Small intestine (tissue), 7 donors: Measurements from ENCODE around the gene GOSR2. TPM values are rescaled to one million over a fixed set of nuclear protein-coding genes. Genes with fewer than 3 reads are reported as not detected.

Experiments used
- DNase-seq, 2 donors: peaks; one replicate each; pipeline versions ENCODE4 v3.0.0 to v3.0.0-alpha.2; 2013
- FAIRE-seq: peaks from 2 replicates; lab custom pipeline; 2012; peaks lifted over from hg19 to GRCh38; lab: Jason Lieb, UNC
- H3K27ac ChIP-seq, 3 donors: one replicate each; pipeline ENCODE4 v1.5.1; 2013; ENCODE audit warnings: low read length in 2 of 3, mild to moderate bottlenecking in 2 of 3, control low read depth in 1 of 3, inconsistent platforms in 1 of 3, low read depth in 1 of 3, moderate library complexity in 1 of 3
- H3K27me3 ChIP-seq, 3 donors: one replicate each; pipeline ENCODE4 v1.6.1; 2013; ENCODE audit warnings: low read length in 3 of 3, inconsistent platforms in 1 of 3; ENCODE audit not compliant: control insufficient read depth in 3 of 3, insufficient read depth in 3 of 3
- H3K36me3 ChIP-seq, 3 donors: one replicate each; pipeline ENCODE4 v1.6.1; 2013; ENCODE audit warnings: low read length in 3 of 3, inconsistent platforms in 1 of 3, low read depth in 1 of 3, mild to moderate bottlenecking in 1 of 3, moderate library complexity in 1 of 3; ENCODE audit not compliant: control insufficient read depth in 3 of 3, insufficient read depth in 2 of 3
- H3K4me1 ChIP-seq, 3 donors: one replicate each; pipeline ENCODE4 v1.6.1; 2013; ENCODE audit warnings: low read length in 2 of 3, inconsistent platforms in 1 of 3, low read depth in 1 of 3, mild to moderate bottlenecking in 1 of 3, moderate library complexity in 1 of 3; ENCODE audit not compliant: control insufficient read depth in 3 of 3, insufficient read depth in 2 of 3
- H3K4me3 ChIP-seq, 3 donors: one replicate each; pipeline ENCODE4 v1.5.1; 2013; ENCODE audit warnings: low read length in 3 of 3, control low read depth in 1 of 3, inconsistent platforms in 1 of 3, low read depth in 1 of 3, mild to moderate bottlenecking in 1 of 3, moderate library complexity in 1 of 3
- H3K9me3 ChIP-seq, 2 donors: one replicate each; pipeline ENCODE4 v1.6.1; 2013; ENCODE audit warnings: low read depth in 1 of 2, low read length in 1 of 2; ENCODE audit not compliant: control insufficient read depth in 2 of 2, insufficient read depth in 1 of 2
- whole genome bisulfite sequencing, 3 donors: extraction: QIAGEN DNeasy Blood & Tissue Kit; methylation state at CpG; one replicate each; pipeline ENCODE4 v1.1.7; 2013; 5-methylcytosine and 5-hydroxymethylcytosine counted together
- polyA plus RNA-seq, 4 donors: library from polyadenylated mRNA; stranded (reverse) in 3 of 4; unstranded in 1 of 4; fragments of 200-250 nt in 3 of 4; fragments of 120-200 nt in 1 of 4; gene quantifications; one replicate each; pipeline versions ENCODE4 v1.2.1 to v1.2.3, GENCODE V29; 2013
- donor health status: healthy with polysubstance abuse.
- donor health status: control.
- donor health status: control.
- donor health status: Bipolar disorder and iron deficiency.
- donor health status: healthy.

Gene GOSR2
- polyA plus RNA-seq, 4 donors, result 41.0 to 80.1 (median 50.3) TPM

GRCh38 chr17:46976626-46977270 lies 53.8 kb downstream of the GOSR2 start:
- H3K36me3 ChIP-seq, result no peaks in the 10 kb centered on the region
- no peak overlapping the region for H3K27ac ChIP-seq
- FAIRE-seq (no peak), DNase-seq (no peak)
- H3K27me3 ChIP-seq, result peaks cover 4 to 46% (median 15%) of the 10 kb centered on the region in 3 donors
- H3K4me3 ChIP-seq, result no peak overlapping the region
- 66 to 77% (median 72%) methylated on average over 14 of the region's 14 CpGs for WGBS, 3 donors
- peaks cover 0 to 7% (median 0%) of the 10 kb centered on the region in 3 donors for H3K4me1 ChIP-seq
- H3K9me3 ChIP-seq, result no peaks in the 10 kb centered on the region

DNA sequence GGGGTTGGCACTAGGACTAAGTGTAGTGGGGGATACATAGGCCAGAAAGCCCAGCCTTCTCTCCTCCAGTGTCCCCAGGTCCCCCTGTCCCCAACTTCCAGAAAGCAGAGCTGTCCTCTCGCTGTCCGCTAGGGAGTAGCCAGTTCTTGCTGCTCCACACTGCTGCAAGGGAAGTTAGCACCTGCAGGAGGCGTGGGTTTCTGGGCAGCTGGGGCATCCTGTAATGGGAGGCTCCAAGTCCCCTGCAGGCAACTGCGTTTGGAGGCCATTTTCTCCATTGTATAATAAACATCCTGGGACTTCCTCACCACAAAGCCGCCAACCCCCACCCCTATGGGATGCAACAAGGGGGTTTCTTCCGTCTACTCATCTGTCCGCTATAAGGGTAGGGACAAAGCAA lies 54.4 kb downstream of the GOSR2 start:
- Histone ChIP-seq H3K9me3 (no peaks in the 10 kb centered on the region), H3K4me1 (peaks cover 0 to 7% (median 0%) of the 10 kb centered on the region in 3 donors), H3K36me3 (no peaks in the 10 kb centered on the region), H3K4me3 (no peak overlapping the region), H3K27me3 (peaks cover 4 to 51% (median 15%) of the 10 kb centered on the region in 3 donors), H3K27ac (no peak overlapping the region)
- DNase-seq, result peak; percentile 35 to 49
- no peak for FAIRE-seq
- WGBS, 3 donors, result 39 to 49% (median 42%) methylated on average over 7 of the region's 7 CpGs

DNA sequence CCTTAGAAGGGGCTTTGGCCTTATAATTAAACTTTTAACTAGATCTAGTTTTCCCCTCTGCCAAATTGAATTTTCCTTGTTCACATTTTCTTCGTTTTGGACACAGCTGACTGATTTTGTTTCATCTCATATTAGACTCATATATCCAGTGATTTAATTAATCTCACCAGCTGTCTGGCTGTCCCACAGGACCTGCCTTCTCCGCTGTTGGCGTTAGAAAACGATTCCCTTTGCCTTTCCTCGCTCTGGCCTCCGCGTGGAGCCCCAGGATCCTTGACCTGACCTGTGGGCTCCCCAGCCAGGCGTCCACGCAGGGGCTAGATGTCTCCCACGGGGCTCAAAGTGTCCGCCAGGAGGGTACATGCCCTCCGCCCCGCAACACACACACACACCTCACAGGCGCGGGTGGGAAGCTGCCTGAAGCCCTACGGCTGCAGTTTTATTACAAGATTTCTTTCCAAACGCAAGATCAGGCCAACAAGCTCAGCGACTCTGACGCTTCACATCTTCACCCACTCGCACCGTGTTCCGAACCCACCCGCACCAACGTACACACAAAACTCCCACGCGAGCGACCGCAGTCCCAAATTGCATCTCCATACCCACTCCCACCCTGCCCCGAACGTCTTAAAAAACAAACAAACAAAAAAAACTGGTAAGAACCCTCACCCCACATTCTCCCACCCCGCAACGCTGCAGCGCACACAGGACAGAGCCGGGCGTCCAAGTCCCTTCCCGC lies 55.0 kb downstream of the GOSR2 start:
- H3K27me3 ChIP-seq, result peaks cover 4 to 55% (median 15%) of the 10 kb centered on the region in 3 donors

GRCh38 chr17:46978489-46979146 lies 55.7 kb downstream of the GOSR2 start:
- no peak for FAIRE-seq
- Histone ChIP-seq H3K27me3 (peaks cover 4 to 55% (median 15%) of the 10 kb centered on the region in 3 donors), H3K27ac (no peak overlapping the region), H3K4me3 (peak overlapping the region; percentile 7 to 52 (median 8)), H3K4me1 (peaks cover 0 to 7% (median 0%) of the 10 kb centered on the region in 3 donors), H3K36me3 (no peaks in the 10 kb centered on the region), H3K9me3 (peaks cover 0 to 1% of the 10 kb centered on the region in 2 donors)
- 0 to 1% (median 1%) methylated on average over 49 to 83 of the region's 83 CpGs for WGBS, 3 donors
- peak in 1 of 2 donors; percentile 43 for DNase-seq

More for the DNA sequence above, 55.0 kb downstream of the GOSR2 start:
- Histone ChIP-seq H3K9me3 (no peaks in the 10 kb centered on the region), H3K4me3 (peak overlapping the region in 2 of 3 donors; percentile 7 to 52), H3K27ac (no peak overlapping the region), H3K4me1 (peaks cover 0 to 7% (median 0%) of the 10 kb centered on the region in 3 donors), H3K36me3 (no peaks in the 10 kb centered on the region)
- DNase-seq, result no peak
- no peak for FAIRE-seq
- WGBS, 3 donors, result 14 to 21% (median 17%) methylated on average over 36 of the region's 36 CpGs

DNA sequence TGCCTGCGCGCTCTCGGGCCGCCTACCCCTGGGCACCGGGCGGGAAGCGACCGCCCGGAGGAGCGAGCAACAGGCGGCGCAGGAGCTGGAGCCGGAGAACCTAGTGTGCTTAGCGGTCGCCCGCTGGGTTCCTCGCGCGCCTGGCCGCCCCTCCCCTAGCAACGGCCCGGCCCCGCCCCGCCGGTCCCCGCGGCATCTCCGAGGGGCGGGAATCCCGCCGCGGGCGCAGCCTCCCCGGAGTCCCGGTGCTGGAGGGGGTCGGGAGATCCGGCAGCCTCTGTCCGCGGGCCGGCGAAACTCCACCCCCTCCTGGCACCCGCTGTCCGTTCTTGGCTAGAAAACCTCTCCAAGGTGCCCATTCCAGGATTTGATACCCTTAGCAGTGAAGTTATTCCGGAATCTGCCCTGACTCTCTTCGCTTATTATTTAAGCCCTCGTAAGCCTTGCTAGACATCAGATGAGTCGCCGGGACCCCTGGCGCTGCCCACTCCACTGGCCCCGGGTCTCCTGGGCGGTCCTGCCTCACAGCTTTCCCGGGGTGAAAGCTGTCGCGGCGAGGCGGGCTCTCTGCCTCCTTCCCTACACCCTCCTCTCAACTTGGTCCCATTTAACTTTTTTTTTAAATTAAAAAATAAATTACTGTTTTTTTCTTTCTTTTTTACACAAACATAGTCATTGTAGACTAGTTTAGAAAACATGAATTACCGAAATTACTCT lies 56.3 kb downstream of the GOSR2 start, which contains the start of gene RPRML:
Gene RPRML (minus strand): TSS at position 107 of the 717 bp plus-strand sequence. CDS start 246 bp downstream, outside the sequence.
- no peak for FAIRE-seq
- Histone ChIP-seq H3K4me3 (peak within 1 kb of the TSS; percentile 7 to 52 (median 8)), H3K27ac (no peak within 1 kb of the TSS), H3K9me3 (peaks cover 0 to 5% of the 10 kb centered on the region in 2 donors), H3K4me1 (peaks cover 0 to 7% (median 0%) of the 10 kb centered on the region in 3 donors), H3K36me3 (no peaks in the 10 kb centered on the region), H3K27me3 (peaks cover 4 to 51% (median 15%) of the 10 kb centered on the region in 3 donors)
- DNase-seq, result peak in 1 of 2 donors; percentile 48
- 1 to 3% (median 1%) methylated on average over 34 to 57 of the region's 57 CpGs for WGBS, 3 donors

GRCh38 chr17:46982577-46982976 lies 59.6 kb downstream of the GOSR2 start:
- 86 to 93% (median 93%) methylated on average over 6 of the region's 6 CpGs for WGBS, 3 donors
- DNase-seq (no peak), FAIRE-seq (no peak)
- Histone ChIP-seq H3K36me3 (no peaks in the 10 kb centered on the region), H3K27ac (no peak overlapping the region), H3K4me3 (no peak overlapping the region), H3K27me3 (peaks cover 0 to 37% (median 10%) of the 10 kb centered on the region in 3 donors), H3K4me1 (peaks cover 0 to 7% (median 0%) of the 10 kb centered on the region in 3 donors), H3K9me3 (peaks cover 0 to 5% of the 10 kb centered on the region in 2 donors)

DNA sequence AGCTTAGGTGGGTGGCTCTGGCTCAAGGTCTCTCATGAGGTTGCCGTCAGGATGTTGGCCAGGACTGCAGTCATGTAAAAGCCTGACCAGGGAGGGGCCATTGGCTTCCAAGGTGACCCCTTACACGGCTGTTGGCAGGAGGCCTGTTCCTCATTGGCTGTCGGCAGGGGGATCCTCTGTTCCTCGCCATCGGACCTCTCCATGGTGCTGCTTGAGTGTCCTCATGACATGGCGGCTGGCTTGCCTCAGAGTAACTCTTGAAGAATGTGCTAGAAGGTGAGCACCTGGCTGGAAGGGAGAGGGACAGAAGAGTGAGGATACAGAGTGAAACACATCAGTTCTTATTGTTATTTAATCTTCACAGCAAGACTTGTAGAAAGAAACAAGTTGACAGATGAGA lies 60.8 kb downstream of the GOSR2 start:
- Histone ChIP-seq H3K4me1 (peaks cover 0 to 3% (median 0%) of the 10 kb centered on the region in 3 donors), H3K27me3 (peaks cover 0 to 26% (median under 1%) of the 10 kb centered on the region in 3 donors), H3K4me3 (no peak overlapping the region), H3K36me3 (no peaks in the 10 kb centered on the region), H3K27ac (no peak overlapping the region), H3K9me3 (peaks cover 0 to 5% of the 10 kb centered on the region in 2 donors)
- DNase-seq, result no peak
- no peak for FAIRE-seq
- 68 to 76% (median 68%) methylated on average over 6 of the region's 6 CpGs for WGBS, 3 donors
